ENCODE measurements around the gene BOK. TPM values are rescaled to one million over a fixed set of nuclear protein-coding genes. Genes with fewer than 3 reads are reported as not detected.

Gene BOK, protein sequence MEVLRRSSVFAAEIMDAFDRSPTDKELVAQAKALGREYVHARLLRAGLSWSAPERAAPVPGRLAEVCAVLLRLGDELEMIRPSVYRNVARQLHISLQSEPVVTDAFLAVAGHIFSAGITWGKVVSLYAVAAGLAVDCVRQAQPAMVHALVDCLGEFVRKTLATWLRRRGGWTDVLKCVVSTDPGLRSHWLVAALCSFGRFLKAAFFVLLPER
- polyA plus RNA-seq (2013, experiment 1 of 2), result 25.6 TPM
- 24.5 TPM for polyA plus RNA-seq (2013, experiment 2 of 2)

DNA sequence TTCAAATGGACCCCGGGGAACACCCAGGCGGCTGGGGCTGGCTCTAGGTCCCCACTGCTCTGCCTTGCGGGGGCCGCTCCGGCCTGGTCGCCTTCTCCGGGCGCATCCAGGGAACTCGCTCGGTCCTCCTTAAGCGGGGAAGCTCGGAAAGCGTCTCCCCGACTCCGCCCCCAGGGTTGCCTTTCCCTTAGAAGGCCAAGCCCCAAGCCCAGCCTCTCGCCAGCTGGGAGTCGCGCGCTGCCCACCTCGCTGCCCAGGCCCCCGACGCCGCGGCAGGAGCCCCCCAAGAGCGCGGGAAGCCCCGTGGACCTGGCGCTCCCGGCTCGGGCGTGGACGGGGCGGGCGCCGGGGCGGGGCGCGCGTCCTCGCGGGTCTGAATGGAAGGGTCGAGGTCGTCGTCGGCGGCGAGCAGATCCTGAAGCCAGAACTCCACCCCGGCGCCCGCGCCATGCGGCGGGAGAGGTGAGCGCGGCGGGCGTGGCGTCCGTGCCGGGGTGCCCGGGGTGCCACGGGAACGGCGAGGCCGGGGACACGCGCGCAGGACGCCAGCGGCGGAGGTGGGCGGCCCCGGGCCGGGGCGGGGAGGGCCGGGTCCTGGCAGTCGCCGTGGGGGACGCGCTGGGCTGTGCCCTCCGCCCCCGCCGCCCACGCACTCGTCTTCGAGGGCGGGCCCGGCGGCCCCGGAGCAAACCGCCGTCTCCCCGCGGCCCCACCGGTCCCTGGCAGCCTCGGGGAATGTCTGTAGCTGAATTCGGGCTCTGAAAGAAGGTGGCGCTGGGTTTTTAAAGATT lies at the start of gene BOK:
TSS of gene BOK (plus strand) at position 214 of the 791 bp plus-strand sequence. CDS start 739 bp downstream, outside the sequence.
- Histone ChIP-seq H3K27me3 (ENCODE audit: insufficient read depth, low read length) (peaks cover 8% of the 10 kb centered on the region), H3K4me1 (ENCODE audit: insufficient read depth, low read length) (no peaks in the 10 kb centered on the region; the same call in 1 of the 2 replicates), H3K4me3 (ENCODE audit: low read length) (peak within 1 kb of the TSS; percentile 84), H3K9ac (ENCODE audit: low read depth, low read length) (peak within 1 kb of the TSS; percentile 82), H3K9me3 (ENCODE audit: insufficient read depth, low read depth, low read length) (peaks cover 7% of the 10 kb centered on the region; the same call in 1 of the 2 replicates), H3K36me3 (ENCODE audit: insufficient read depth, low read length) (peaks cover 4% of the 10 kb centered on the region; the same call in 1 of the 2 replicates), H3K27ac (ENCODE audit: low read depth, low read length) (no peak within 1 kb of the TSS)
- WGBS, result under 1% methylated on average over 98 of the region's 98 CpGs

DNA sequence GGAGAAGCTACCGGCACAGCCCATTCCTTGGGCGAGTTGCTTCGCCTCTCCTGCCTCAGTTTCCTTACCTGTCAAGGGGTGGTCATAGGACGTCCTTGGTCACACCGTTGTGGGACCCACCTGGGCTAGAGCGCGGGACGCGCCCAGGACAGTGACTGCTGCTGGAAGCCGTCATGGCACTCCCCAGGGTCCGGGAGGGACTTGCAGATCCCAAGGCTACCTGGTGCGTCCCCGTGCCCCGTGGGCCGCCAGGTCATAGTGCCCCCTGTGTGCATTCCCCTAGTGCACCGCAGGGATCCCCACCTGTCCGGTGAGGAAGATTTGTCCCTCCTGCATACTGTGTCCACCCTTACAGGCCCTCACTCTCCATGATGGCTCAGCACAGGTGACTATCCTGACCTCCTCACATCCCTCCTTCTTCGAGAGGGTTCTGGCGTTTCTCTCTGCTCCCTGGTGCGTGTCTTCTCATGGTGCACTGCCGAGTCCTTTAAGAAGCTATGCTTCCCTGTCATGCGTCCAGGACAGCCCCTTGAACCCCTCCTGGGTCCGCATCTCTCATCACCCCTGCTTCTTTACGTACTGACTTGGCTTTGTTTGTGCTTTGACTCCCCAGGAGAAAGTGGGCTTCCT lies 49.3 kb upstream of the BOK start:
- Histone ChIP-seq H3K4me3 (ENCODE audit: low read length) (peak overlapping the region; percentile 61), H3K9ac (ENCODE audit: low read depth, low read length) (peak overlapping the region; percentile 71), H3K27me3 (ENCODE audit: insufficient read depth, low read length) (peaks cover 7% of the 10 kb centered on the region), H3K27ac (ENCODE audit: low read depth, low read length) (no peak overlapping the region), H3K9me3 (ENCODE audit: insufficient read depth, low read depth, low read length) (no peaks in the 10 kb centered on the region), H3K4me1 (ENCODE audit: insufficient read depth, low read length) (peaks cover 11% of the 10 kb centered on the region), H3K36me3 (ENCODE audit: insufficient read depth, low read length) (no peaks in the 10 kb centered on the region; the same call in 1 of the 2 replicates)
- 34% methylated on average over 24 of the region's 24 CpGs for WGBS

DNA sequence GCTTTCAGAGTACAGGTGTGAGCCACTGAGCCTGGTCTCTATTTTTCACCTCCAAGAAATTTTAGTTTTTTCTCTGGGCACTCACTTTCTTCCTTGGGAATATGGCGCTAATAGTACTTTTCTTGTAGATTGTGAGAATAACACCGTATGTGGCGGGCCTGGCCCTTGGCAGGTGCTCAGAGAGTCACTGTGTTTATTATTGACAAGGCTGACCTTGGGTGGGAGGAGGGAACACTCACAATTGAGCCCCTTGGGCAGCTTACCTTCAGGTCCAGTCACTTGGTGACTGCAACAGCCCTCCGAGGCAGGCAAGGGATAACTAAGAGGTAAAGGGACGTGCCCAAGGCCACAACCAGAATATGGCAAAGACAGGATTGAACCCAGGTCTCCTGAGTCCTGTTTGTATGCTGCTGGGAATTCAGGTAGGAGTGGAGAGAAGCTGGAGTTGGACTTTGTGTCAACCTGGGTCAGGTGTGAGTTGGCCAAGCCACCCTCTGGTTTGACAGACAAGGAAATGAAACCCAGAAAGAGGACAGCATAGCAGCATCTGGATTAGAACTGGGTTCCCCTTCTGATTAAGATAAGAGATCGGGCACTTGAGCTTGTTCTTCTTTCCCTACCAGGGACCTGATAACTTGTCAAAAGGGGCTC lies 47.3 kb upstream of the BOK start:
- no peaks in the 10 kb centered on the region for H3K36me3 ChIP-seq (ENCODE audit: insufficient read depth, low read length)

DNA sequence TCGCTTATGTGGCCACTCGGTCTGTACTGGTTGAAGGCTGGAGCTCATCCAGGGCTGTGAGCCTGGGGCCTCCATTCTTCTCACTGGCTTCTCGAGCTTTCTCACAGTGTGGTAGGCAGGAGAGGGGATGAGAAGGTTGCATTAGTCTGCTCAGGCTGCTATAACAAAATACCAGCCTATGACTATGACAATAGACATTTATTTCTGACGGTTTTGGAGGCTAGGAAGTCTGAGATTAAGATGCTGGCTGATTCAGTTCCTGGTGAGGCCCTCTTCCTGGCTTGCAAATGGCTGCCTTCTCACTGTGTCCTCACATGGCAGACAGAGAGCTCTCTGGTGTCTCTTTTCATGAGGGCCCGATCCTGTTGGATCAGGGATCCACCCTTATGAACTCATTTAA lies 44.0 kb upstream of the BOK start:
- Histone ChIP-seq H3K36me3 (ENCODE audit: insufficient read depth, low read length) (no peaks in the 10 kb centered on the region), H3K27me3 (ENCODE audit: insufficient read depth, low read length) (peaks cover under 1% of the 10 kb centered on the region), H3K9ac (ENCODE audit: low read depth, low read length) (no peak overlapping the region), H3K9me3 (ENCODE audit: insufficient read depth, low read depth, low read length) (no peaks in the 10 kb centered on the region), H3K4me1 (ENCODE audit: insufficient read depth, low read length) (no peaks in the 10 kb centered on the region), H3K4me3 (ENCODE audit: low read length) (no peak overlapping the region), H3K27ac (ENCODE audit: low read depth, low read length) (no peak overlapping the region)
- 92% methylated on average over 5 of the region's 5 CpGs for WGBS

More for the DNA sequence above, 47.3 kb upstream of the BOK start:
- 96% methylated on average over 6 of the region's 6 CpGs for WGBS
- H3K4me3 ChIP-seq (ENCODE audit: low read length), result no peak overlapping the region
- H3K27me3 ChIP-seq (ENCODE audit: insufficient read depth, low read length), result peaks cover 7% of the 10 kb centered on the region
- H3K9me3 ChIP-seq (ENCODE audit: insufficient read depth, low read depth, low read length), result no peaks in the 10 kb centered on the region
- H3K4me1 ChIP-seq (ENCODE audit: insufficient read depth, low read length), result peaks cover 5% of the 10 kb centered on the region; the same call in 1 of the 2 replicates
- H3K27ac ChIP-seq (ENCODE audit: low read depth, low read length), result no peak overlapping the region
- no peak overlapping the region for H3K9ac ChIP-seq (ENCODE audit: low read depth, low read length)

DNA sequence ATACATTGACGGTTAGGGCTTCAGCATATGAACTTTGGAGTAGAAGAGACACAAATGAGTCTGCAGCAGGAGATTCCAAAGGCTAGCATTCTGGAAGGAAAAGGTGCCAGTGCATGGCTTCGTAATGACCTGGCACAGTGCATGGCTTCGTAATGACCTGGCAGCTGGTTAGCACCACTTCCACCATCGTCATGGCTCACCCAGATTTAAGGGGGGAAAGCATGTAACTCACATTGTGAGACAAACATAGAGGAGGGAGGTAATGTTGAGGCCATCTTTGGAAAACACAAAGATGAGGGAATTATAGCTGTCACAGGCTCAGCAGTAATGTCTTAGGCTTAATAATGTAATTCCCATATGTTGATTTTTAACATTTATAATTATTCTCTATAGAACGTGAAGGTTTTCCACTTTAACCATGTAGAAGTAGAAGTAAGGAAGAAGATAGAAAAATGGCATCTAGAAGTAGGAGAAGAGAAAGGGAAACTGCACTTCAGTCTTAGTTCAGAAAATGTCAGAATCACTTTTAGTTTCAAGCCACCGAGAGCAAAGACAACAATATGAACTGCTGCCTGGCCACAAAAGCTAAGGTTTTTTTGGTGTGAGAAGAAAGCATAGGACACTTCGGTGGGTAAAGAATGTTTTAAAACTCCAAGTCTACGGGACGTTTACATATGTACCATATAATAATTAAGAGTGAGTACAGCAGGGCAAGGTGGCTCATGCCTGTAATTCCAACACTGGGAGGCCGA lies 43.4 kb upstream of the BOK start:
- Histone ChIP-seq H3K36me3 (ENCODE audit: insufficient read depth, low read length) (no peaks in the 10 kb centered on the region), H3K27ac (ENCODE audit: low read depth, low read length) (no peak overlapping the region), H3K4me1 (ENCODE audit: insufficient read depth, low read length) (no peaks in the 10 kb centered on the region), H3K27me3 (ENCODE audit: insufficient read depth, low read length) (no peaks in the 10 kb centered on the region), H3K9ac (ENCODE audit: low read depth, low read length) (no peak overlapping the region), H3K4me3 (ENCODE audit: low read length) (no peak overlapping the region), H3K9me3 (ENCODE audit: insufficient read depth, low read depth, low read length) (no peaks in the 10 kb centered on the region)
- WGBS, result 92% methylated on average over 8 of the region's 10 CpGs

DNA sequence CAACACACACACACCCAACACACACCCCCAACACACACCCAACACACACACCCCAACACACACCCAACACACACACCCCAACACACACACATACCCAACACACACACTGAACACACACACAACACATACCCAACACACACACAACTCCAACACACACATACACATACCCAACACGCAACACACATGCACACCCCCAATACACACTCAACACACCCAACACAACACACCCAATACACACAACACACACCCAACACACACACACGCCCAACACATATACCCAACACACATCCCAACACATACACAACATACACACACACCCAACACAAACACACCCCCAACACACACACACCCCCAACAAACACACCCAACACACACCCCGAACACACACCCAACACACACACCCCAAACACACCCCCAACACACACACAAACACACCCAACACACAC lies 42.0 kb upstream of the BOK start:
- H3K9ac ChIP-seq (ENCODE audit: low read depth, low read length), result no peak overlapping the region
- WGBS, result 88% methylated on average over 3 of the region's 3 CpGs
- no peak overlapping the region for H3K4me3 ChIP-seq (ENCODE audit: low read length)

DNA sequence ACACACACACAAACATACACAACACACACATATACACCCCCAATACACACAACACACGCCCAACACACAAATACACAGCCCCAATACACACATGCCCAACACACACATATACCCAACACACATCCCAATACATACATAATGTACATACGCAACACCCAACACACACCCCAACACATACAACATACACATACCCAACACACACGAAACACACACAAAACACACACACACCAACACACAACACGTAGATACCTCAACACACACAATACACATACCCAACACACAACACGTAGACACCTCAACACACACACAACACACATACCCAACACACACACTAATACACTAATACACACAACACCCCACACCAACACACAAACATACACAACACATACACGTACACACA lies 41.2 kb upstream of the BOK start:
- no peak overlapping the region for H3K9ac ChIP-seq (ENCODE audit: low read depth, low read length)
- no peaks in the 10 kb centered on the region for H3K36me3 ChIP-seq (ENCODE audit: insufficient read depth, low read length)
- H3K4me3 ChIP-seq (ENCODE audit: low read length), result no peak overlapping the region
- no peak overlapping the region for H3K27ac ChIP-seq (ENCODE audit: low read depth, low read length)
- no peaks in the 10 kb centered on the region for H3K4me1 ChIP-seq (ENCODE audit: insufficient read depth, low read length)
- H3K9me3 ChIP-seq (ENCODE audit: insufficient read depth, low read depth, low read length), result no peaks in the 10 kb centered on the region
- 93% methylated on average over 6 of the region's 6 CpGs for WGBS
- H3K27me3 ChIP-seq (ENCODE audit: insufficient read depth, low read length), result no peaks in the 10 kb centered on the region

More for the DNA sequence above, 42.0 kb upstream of the BOK start:
- Histone ChIP-seq H3K27me3 (ENCODE audit: insufficient read depth, low read length) (no peaks in the 10 kb centered on the region), H3K4me1 (ENCODE audit: insufficient read depth, low read length) (no peaks in the 10 kb centered on the region), H3K9me3 (ENCODE audit: insufficient read depth, low read depth, low read length) (no peaks in the 10 kb centered on the region), H3K36me3 (ENCODE audit: insufficient read depth, low read length) (no peaks in the 10 kb centered on the region), H3K27ac (ENCODE audit: low read depth, low read length) (no peak overlapping the region)

DNA sequence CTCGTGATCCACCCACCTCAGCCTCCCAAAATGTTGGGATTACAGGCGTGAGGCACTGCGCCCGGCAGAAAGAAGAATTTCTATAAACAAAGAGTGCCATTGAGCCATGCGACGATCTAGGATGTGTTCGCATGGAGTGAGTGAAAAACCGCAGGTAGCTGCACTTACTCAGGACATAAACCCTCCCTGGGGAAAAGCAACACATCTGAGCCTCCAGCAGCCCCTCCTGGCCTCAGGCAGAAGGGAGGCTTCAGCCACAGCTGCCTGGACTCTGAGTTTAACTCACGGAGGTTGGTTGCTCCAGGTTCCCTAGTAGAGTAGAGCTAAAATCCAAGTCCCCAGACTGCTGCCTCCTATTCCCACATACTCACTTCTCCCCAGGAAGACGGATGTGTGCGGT lies 38.9 kb upstream of the BOK start:
- H3K9me3 ChIP-seq (ENCODE audit: insufficient read depth, low read depth, low read length), result no peaks in the 10 kb centered on the region
- no peaks in the 10 kb centered on the region for H3K27me3 ChIP-seq (ENCODE audit: insufficient read depth, low read length)
- 89% methylated on average over 11 of the region's 11 CpGs for WGBS
- no peaks in the 10 kb centered on the region for H3K4me1 ChIP-seq (ENCODE audit: insufficient read depth, low read length)
- H3K36me3 ChIP-seq (ENCODE audit: insufficient read depth, low read length), result no peaks in the 10 kb centered on the region
- no peak overlapping the region for H3K4me3 ChIP-seq (ENCODE audit: low read length)
- H3K27ac ChIP-seq (ENCODE audit: low read depth, low read length), result no peak overlapping the region
- H3K9ac ChIP-seq (ENCODE audit: low read depth, low read length), result no peak overlapping the region

DNA sequence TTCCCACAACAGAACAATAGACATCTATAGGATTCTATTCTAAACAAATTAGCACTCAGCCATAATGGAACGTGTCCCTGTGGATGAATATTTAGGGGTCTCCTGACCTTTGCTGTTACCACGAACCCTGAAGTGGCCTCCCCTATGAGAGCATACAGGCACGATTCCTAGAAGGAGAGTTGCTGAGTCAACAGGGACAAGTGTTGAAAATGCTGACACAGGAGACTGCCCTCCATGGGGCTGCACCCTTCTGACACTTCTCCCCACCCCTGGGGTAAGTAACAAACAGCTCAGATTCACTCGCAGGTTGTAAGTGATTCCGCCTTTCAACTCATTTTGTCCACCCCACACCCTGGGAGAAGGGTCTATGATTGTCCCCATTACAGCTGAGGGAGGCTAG lies 36.1 kb upstream of the BOK start:
- Histone ChIP-seq H3K36me3 (ENCODE audit: insufficient read depth, low read length) (no peaks in the 10 kb centered on the region), H3K9ac (ENCODE audit: low read depth, low read length) (no peak overlapping the region), H3K9me3 (ENCODE audit: insufficient read depth, low read depth, low read length) (peaks cover 7% of the 10 kb centered on the region), H3K4me1 (ENCODE audit: insufficient read depth, low read length) (no peaks in the 10 kb centered on the region), H3K27me3 (ENCODE audit: insufficient read depth, low read length) (no peaks in the 10 kb centered on the region), H3K4me3 (ENCODE audit: low read length) (no peak overlapping the region), H3K27ac (ENCODE audit: low read depth, low read length) (no peak overlapping the region)
- 67% methylated on average over 5 of the region's 5 CpGs for WGBS

Measured in HUES64 (cell line).